T-cell (primary cell): ENCODE data around the gene CLEC2B. TPM values are rescaled to one million over a fixed set of nuclear protein-coding genes. Genes with fewer than 3 reads are reported as not detected.
A peak's percentile ranks its signal among the peaks of the same experiment; 100 is the strongest.

Experiments used
- ATAC-seq, 4 experiments: fragments of 200-7000 bp in 3 of 4; fragments of 150-1000 bp in 1 of 4; cut with Tn5 transposase; replicated peaks in 1 of 4; 1 replicate in 3 of 4; 2 replicates in 1 of 4; pipeline ENCODE4 v1.10.0; 2021; ENCODE audit warnings: moderate library complexity in 3 of 4, mild to moderate bottlenecking in 2 of 4, moderate number of reproducible peaks in 1 of 4
- CTCF ChIA-PET, 2 donors: fragments of 300-600 bp; sonication (Branson Sonifier 250); formaldehyde crosslinking; loops; one replicate each; lab custom pipeline; 2022; ENCODE audit warnings: antibody characterized with exemption in 2 of 2; lab: Charles Lee
- POLR2A ChIA-PET, 2 donors: fragments of 300-600 bp; sonication (Branson Sonifier 250); formaldehyde crosslinking; loops; one replicate each; lab custom pipeline; 2022; ENCODE audit warnings: antibody characterized with exemption in 2 of 2; lab: Charles Lee
- DNase-seq, 35 experiments: peaks; one replicate each; pipeline versions ENCODE4 v3.0.0 to v3.0.0-alpha.2; 2013 to 2023
- H3K27ac ChIP-seq: one replicate; pipeline ENCODE4 v1.5.1; 2013; ENCODE audit warnings: low read length
- H3K27me3 ChIP-seq, 2 experiments: replicated peaks in 1 of 2; 1 replicate in 1 of 2; 2 replicates in 1 of 2; pipeline versions ENCODE4 v1.6.1 to v1.7.0; 2013; ENCODE audit warnings: low read length in 1 of 2, mixed read lengths in 1 of 2; ENCODE audit not compliant: control insufficient read depth in 2 of 2, insufficient read depth in 2 of 2; ENCODE audit errors: extremely low read depth in 1 of 2
- H3K36me3 ChIP-seq, 2 donors: 1 replicate in 1 of 2; 2 replicates in 1 of 2; pipeline versions ENCODE4 v1.6.1 to v1.7.0; 2013; ENCODE audit warnings: low read length in 1 of 2; ENCODE audit not compliant: control insufficient read depth in 2 of 2, insufficient read depth in 1 of 2; ENCODE audit errors: extremely low read depth in 1 of 2
- H3K4me1 ChIP-seq, 2 experiments: 1 replicate in 1 of 2; 2 replicates in 1 of 2; pipeline versions ENCODE4 v1.6.1 to v1.7.0; 2013; ENCODE audit warnings: low read length in 2 of 2, mixed read lengths in 1 of 2; ENCODE audit not compliant: insufficient read depth in 2 of 2, control insufficient read depth in 1 of 2; ENCODE audit errors: extremely low read depth in 1 of 2
- H3K4me3 ChIP-seq, 2 donors: 1 replicate in 1 of 2; 2 replicates in 1 of 2; pipeline versions ENCODE4 v1.5.1 to v1.7.0; 2013; ENCODE audit warnings: mild to moderate bottlenecking in 2 of 2, low read length in 1 of 2, moderate library complexity in 1 of 2; ENCODE audit not compliant: control insufficient read depth in 1 of 2; ENCODE audit errors: extremely low read depth in 1 of 2
- H3K9me3 ChIP-seq: 2 replicates; pipeline ENCODE4 v1.7.0; 2013
- H3K27ac Mint-ChIP-seq, 2 donors: one replicate each; pipeline ENCODE4 v1.8.0; 2020 to 2021; ENCODE audit warnings: mild to moderate bottlenecking in 2 of 2, mixed read lengths in 2 of 2
- H3K27me3 Mint-ChIP-seq, 2 donors: one replicate each; pipeline ENCODE4 v1.8.0; 2021 to 2022; ENCODE audit warnings: mixed read lengths in 2 of 2
- H3K36me3 Mint-ChIP-seq: one replicate; pipeline ENCODE4 v1.8.0; 2021; ENCODE audit warnings: mixed read lengths
- H3K4me1 Mint-ChIP-seq, 3 donors: one replicate each; pipeline ENCODE4 v1.8.0; 2020 to 2022; ENCODE audit warnings: mixed read lengths in 3 of 3, mild to moderate bottlenecking in 1 of 3
- H3K4me3 Mint-ChIP-seq, 3 donors: one replicate each; pipeline ENCODE4 v1.8.0; 2020 to 2022; ENCODE audit warnings: mild to moderate bottlenecking in 3 of 3, mixed read lengths in 3 of 3, moderate library complexity in 3 of 3
- H3K9me3 Mint-ChIP-seq, 3 donors: one replicate each; pipeline ENCODE4 v1.8.0; 2020 to 2022; ENCODE audit warnings: mixed read lengths in 3 of 3
- WGBS: methylation state at CpG from one replicate; pipeline ENCODE4 v1.1.5; 2013; ENCODE audit warnings: missing lambda C conversion rate; ENCODE audit not compliant: insufficient coverage; 5-methylcytosine and 5-hydroxymethylcytosine counted together
- total RNA-seq, 35 experiments: library from RNA in 6 of 35; stranded (reverse) in 6 of 35; fragments of 120-200 nt in 1 of 35; gene quantifications; one replicate each; pipeline versions ENCODE4 v1.2.1 to v1.2.4 and lab custom pipeline; 2013 to 2026

The CLEC2B gene
- total RNA-seq, 5 donors from 2014 or later (not counting 1 experiment from before 2014, with no cell fraction given) = 60.0 to 101 (median 74.7) TPM

GRCh38 chr12:9906873-9907272 lies 37.7 kb upstream of the CLEC2B start:
- H3K36me3 ChIP-seq = peaks cover 0 to 3% of the 10 kb centered on the region in 2 donors
- no peaks in the 10 kb centered on the region for H3K27me3 Mint-ChIP-seq
- peak in 33 of 35 experiments; percentile 2 to 73 (median 28) for DNase-seq
- ATAC-seq = peak; percentile 99
- peak overlapping the region; percentile 19 for H3K27ac ChIP-seq
- peak overlapping the region; percentile 86 to 92 for H3K27ac Mint-ChIP-seq
- peaks cover 33 to 40% (median 37%) of the 10 kb centered on the region in 3 donors for H3K4me1 Mint-ChIP-seq
- peaks cover 2% of the 10 kb centered on the region for H3K9me3 ChIP-seq
- ChIA-PET CTCF (interaction anchor here in 1 of 2 donors (0.7 to 1.6 kb wide), 7 partner anchors 12 to 274 kb away, joined by 3 to 7 read pairs (median 4); no protein-coding TSS in a partner anchor), POLR2A (interaction anchor here (0.5 to 1.2 kb wide), 6 partner anchors 9 to 1299 kb away, joined by 3 to 8 read pairs (median 4); no protein-coding TSS in a partner anchor)
- peaks cover 7 to 17% of the 10 kb centered on the region in 2 experiments for H3K4me1 ChIP-seq
- H3K9me3 Mint-ChIP-seq = peaks cover 10 to 31% (median 25%) of the 10 kb centered on the region in 3 donors
- H3K27me3 ChIP-seq = no peaks in the 10 kb centered on the region
- WGBS = no CpG with 5 or more reads among the region's 2 CpGs
- peaks cover 16% of the 10 kb centered on the region for H3K36me3 Mint-ChIP-seq
- H3K4me3 ChIP-seq = no peak overlapping the region
- peak overlapping the region; percentile 29 to 52 (median 43) for H3K4me3 Mint-ChIP-seq

GRCh38 chr12:9902539-9903228 lies 33.5 kb upstream of the CLEC2B start:
- Histone ChIP-seq H3K27ac (no peak overlapping the region), H3K27me3 (no peaks in the 10 kb centered on the region), H3K4me3 (no peak overlapping the region), H3K9me3 (no peaks in the 10 kb centered on the region), H3K36me3 (peaks cover 0 to 3% of the 10 kb centered on the region in 2 donors), H3K4me1 (peaks cover 7 to 14% of the 10 kb centered on the region in 2 experiments)
- peaks cover 21 to 25% (median 24%) of the 10 kb centered on the region in 3 donors for H3K4me1 Mint-ChIP-seq
- DNase-seq (no peak), ATAC-seq (no peak)
- peaks cover 0 to 19% (median 10%) of the 10 kb centered on the region in 3 donors for H3K9me3 Mint-ChIP-seq
- WGBS = no CpG with 5 or more reads among the region's 7 CpGs
- H3K27ac Mint-ChIP-seq = no peak overlapping the region
- H3K36me3 Mint-ChIP-seq = peaks cover 15% of the 10 kb centered on the region
- ChIA-PET POLR2A (interaction anchor here in 1 of 2 donors (0.7 kb wide), 1 partner anchor 291 kb away, joined by 3 read pairs; no protein-coding TSS in a partner anchor), CTCF (no interaction called here)
- no peak overlapping the region for H3K4me3 Mint-ChIP-seq
- H3K27me3 Mint-ChIP-seq = peaks cover 0 to 6% of the 10 kb centered on the region in 2 donors

GRCh38 chr12:9900930-9901329 lies 31.8 kb upstream of the CLEC2B start:
- no CpG with 5 or more reads among the region's 2 CpGs for WGBS
- H3K27ac ChIP-seq = no peak overlapping the region
- H3K4me1 ChIP-seq = peaks cover 0 to under 1% of the 10 kb centered on the region in 2 experiments
- Mint-ChIP-seq H3K9me3 (peaks cover 0 to 19% (median 10%) of the 10 kb centered on the region in 3 donors), H3K27me3 (peaks cover 0 to 6% of the 10 kb centered on the region in 2 donors), H3K27ac (no peak overlapping the region), H3K4me3 (no peak overlapping the region), H3K4me1 (peaks cover 3 to 8% (median 6%) of the 10 kb centered on the region in 3 donors), H3K36me3 (peaks cover 15% of the 10 kb centered on the region)
- H3K9me3 ChIP-seq = no peaks in the 10 kb centered on the region
- DNase-seq (no peak), ATAC-seq (no peak)
- H3K27me3 ChIP-seq = no peaks in the 10 kb centered on the region
- ChIA-PET CTCF (no interaction called here), POLR2A (no interaction called here)
- H3K4me3 ChIP-seq = no peak overlapping the region
- H3K36me3 ChIP-seq = peaks cover 0 to 3% of the 10 kb centered on the region in 2 donors

- no peaks in the 10 kb centered on the region for H3K9me3 ChIP-seq
- ATAC-seq = no peak
- DNase-seq = no peak
- H3K27me3 ChIP-seq = no peaks in the 10 kb centered on the region
- H3K4me1 ChIP-seq = no peaks in the 10 kb centered on the region
- no peak overlapping the region for H3K4me3 Mint-ChIP-seq
- no peak overlapping the region for H3K27ac Mint-ChIP-seq
- H3K4me3 ChIP-seq = no peak overlapping the region
- no CpG with 5 or more reads among the region's 2 CpGs for WGBS
- H3K4me1 Mint-ChIP-seq = peaks cover 0 to 1% (median 1%) of the 10 kb centered on the region in 3 donors
- ChIA-PET CTCF (no interaction called here), POLR2A (no interaction called here)
- peaks cover 0 to 7% of the 10 kb centered on the region in 2 donors for H3K27me3 Mint-ChIP-seq
- peaks cover 12% of the 10 kb centered on the region for H3K36me3 Mint-ChIP-seq
- no peak overlapping the region for H3K27ac ChIP-seq
- H3K36me3 ChIP-seq = peaks cover 0 to 3% of the 10 kb centered on the region in 2 donors
- peaks cover 0 to 19% (median 10%) of the 10 kb centered on the region in 3 donors for H3K9me3 Mint-ChIP-seq
Measured at GRCh38 chr12:9899209-9899608, 30.1 kb upstream of the CLEC2B start.

GRCh38 chr12:9897535-9897934 lies 28.4 kb upstream of the CLEC2B start:
- Mint-ChIP-seq H3K27me3 (peaks cover 0 to 7% of the 10 kb centered on the region in 2 donors), H3K36me3 (peaks cover 3% of the 10 kb centered on the region), H3K4me1 (peaks cover 1 to 5% (median 3%) of the 10 kb centered on the region in 3 donors), H3K4me3 (no peak overlapping the region), H3K27ac (no peak overlapping the region), H3K9me3 (peaks cover 0 to 9% (median 3%) of the 10 kb centered on the region in 3 donors)
- ChIA-PET POLR2A (interaction anchor here in 1 of 2 donors (0.6 to 0.7 kb wide), 2 partner anchors 14 to 176 kb away, joined by 6 to 11 read pairs; no protein-coding TSS in a partner anchor), CTCF (no interaction called here)
- WGBS = 100% methylated on average over 1 of the region's 6 CpGs
- ATAC-seq (no peak), DNase-seq (no peak)
- H3K4me1 ChIP-seq = no peaks in the 10 kb centered on the region
- no peak overlapping the region for H3K27ac ChIP-seq
- H3K9me3 ChIP-seq = no peaks in the 10 kb centered on the region
- H3K4me3 ChIP-seq = no peak overlapping the region
- H3K27me3 ChIP-seq = no peaks in the 10 kb centered on the region
- H3K36me3 ChIP-seq = no peaks in the 10 kb centered on the region

- Histone ChIP-seq H3K9me3 (no peaks in the 10 kb centered on the region), H3K27me3 (no peaks in the 10 kb centered on the region), H3K4me3 (no peak overlapping the region), H3K27ac (no peak overlapping the region), H3K4me1 (no peaks in the 10 kb centered on the region), H3K36me3 (no peaks in the 10 kb centered on the region)
- POLR2A ChIA-PET = interaction anchor here (0.5 to 0.6 kb wide), 3 partner anchors 8 to 44 kb away, joined by 3 to 15 read pairs (median 4); no protein-coding TSS in a partner anchor
- H3K9me3 Mint-ChIP-seq = no peaks in the 10 kb centered on the region
- no peak overlapping the region for H3K27ac Mint-ChIP-seq
- CTCF ChIA-PET = interaction anchor here (0.5 to 1.5 kb wide), 4 partner anchors 9 to 812 kb away, joined by 3 to 7 read pairs (median 3); no protein-coding TSS in a partner anchor
- no peaks in the 10 kb centered on the region for H3K36me3 Mint-ChIP-seq
- H3K4me3 Mint-ChIP-seq = no peak overlapping the region
- ATAC-seq (no peak), DNase-seq (no peak)
- H3K27me3 Mint-ChIP-seq = peaks cover 0 to 7% of the 10 kb centered on the region in 2 donors
- H3K4me1 Mint-ChIP-seq = peaks cover 1 to 5% (median 3%) of the 10 kb centered on the region in 3 donors
- 88% methylated on average over 2 of the region's 6 CpGs for WGBS
Measured at GRCh38 chr12:9895215-9895971, 26.2 kb upstream of the CLEC2B start.
